GM23338 (cell line): ENCODE measurements around the gene OR1J2. TPM values are rescaled to one million over a fixed set of nuclear protein-coding genes. Genes with fewer than 3 reads are reported as not detected.

Experiments
- ATAC-seq: fragments of 200-7000 bp; cut with Tn5 transposase; 3 replicates; pipeline ENCODE4 v1.9.1; 2020
- DNase-seq: peaks from one replicate; pipeline ENCODE4 v3.0.0-alpha.2; 2015; ENCODE audit warnings: low spot score
- H2AFZ ChIP-seq: fragments of 200-600 bp; sonication (generic); 2 replicates; pipeline ENCODE4 v1.8.0; 2016; ENCODE audit warnings: antibody characterized with exemption, mild to moderate bottlenecking, moderate library complexity
- H3F3A ChIP-seq: fragments of 200-600 bp; sonication (generic); replicated peaks from 2 replicates; pipeline ENCODE4 v1.8.0; 2017; ENCODE audit warnings: antibody characterized with exemption, mixed run types, low read depth
- H3K27ac ChIP-seq: fragments of 200-600 bp; sonication (generic); 2 replicates; pipeline ENCODE4 v1.6.1; 2016; ENCODE audit warnings: low read depth
- H3K27me3 ChIP-seq: fragments of 200-600 bp; sonication (generic); 2 replicates; pipeline ENCODE4 v1.8.0; 2016; ENCODE audit warnings: mild to moderate bottlenecking, mixed run types, moderate library complexity; ENCODE audit not compliant: insufficient read depth
- H3K36me3 ChIP-seq: fragments of 200-600 bp; sonication (generic); 2 replicates; pipeline ENCODE4 v1.8.0; 2016; ENCODE audit warnings: mild to moderate bottlenecking; ENCODE audit not compliant: insufficient read depth
- H3K4me1 ChIP-seq: fragments of 200-600 bp; sonication (generic); 2 replicates; pipeline ENCODE4 v1.8.0; 2016; ENCODE audit warnings: mild to moderate bottlenecking, moderate library complexity; ENCODE audit not compliant: insufficient read depth
- H3K4me2 ChIP-seq: fragments of 200-600 bp; sonication (generic); 2 replicates; pipeline ENCODE4 v1.7.1; 2017; ENCODE audit warnings: mixed run types
- H3K4me3 ChIP-seq: fragments of 200-600 bp; sonication (generic); 2 replicates; pipeline ENCODE4 v1.6.1; 2016; ENCODE audit warnings: mixed run types
- H3K79me2 ChIP-seq: fragments of 200-600 bp; sonication (generic); replicated peaks from 2 replicates; pipeline ENCODE4 v1.8.0; 2017; ENCODE audit warnings: mild to moderate bottlenecking; ENCODE audit not compliant: insufficient read depth
- H3K9me2 ChIP-seq: fragments of 200-600 bp; sonication (generic); 2 replicates; pipeline ENCODE4 v1.8.0; 2017; ENCODE audit not compliant: insufficient read depth
- H4K20me1 ChIP-seq: fragments of 200-600 bp; sonication (generic); replicated peaks from 2 replicates; pipeline ENCODE4 v1.8.0; 2017; ENCODE audit warnings: mild to moderate bottlenecking; ENCODE audit not compliant: insufficient read depth
- H3K27ac Mint-ChIP-seq: 2 replicates; pipeline ENCODE4 v1.8.0; 2020; ENCODE audit warnings: inconsistent platforms, mild to moderate bottlenecking, moderate library complexity, mixed read lengths
- H3K27me3 Mint-ChIP-seq: 3 replicates; pipeline ENCODE4 v1.8.0; 2022; ENCODE audit warnings: low read depth, mild to moderate bottlenecking, moderate library complexity, mixed read lengths, inconsistent platforms; ENCODE audit not compliant: insufficient read depth, poor library complexity
- H3K36me3 Mint-ChIP-seq: 3 replicates; pipeline ENCODE4 v1.8.0; 2021; ENCODE audit warnings: low read depth, mild to moderate bottlenecking, inconsistent platforms, moderate library complexity, mixed read lengths
- H3K4me1 Mint-ChIP-seq: 3 replicates; pipeline ENCODE4 v1.8.0; 2020; ENCODE audit warnings: mild to moderate bottlenecking, inconsistent platforms, mixed read lengths
- H3K4me3 Mint-ChIP-seq: 3 replicates; pipeline ENCODE4 v1.8.0; 2021; ENCODE audit warnings: moderate library complexity, mild to moderate bottlenecking, inconsistent platforms, mixed read lengths
- H3K9me3 Mint-ChIP-seq: 3 replicates; pipeline ENCODE4 v1.8.0; 2020; ENCODE audit warnings: moderate library complexity, mild to moderate bottlenecking, inconsistent platforms, mixed read lengths
- EZH2phosphoT487 ChIP-seq: fragments of 200-600 bp; sonication (generic); IDR thresholded peaks from one replicate; pipeline ENCODE4 v1.8.1; 2018; ENCODE audit warnings: antibody characterized with exemption; ENCODE audit not compliant: unreplicated experiment
- JUNB ChIP-seq: IDR thresholded peaks from one replicate; pipeline ENCODE4 v1.6.1; 2016; ENCODE audit warnings: antibody characterized with exemption; ENCODE audit not compliant: unreplicated experiment
- POLR2AphosphoS5 ChIP-seq: IDR thresholded peaks from 2 replicates; pipeline ENCODE4 v1.6.1; 2016; ENCODE audit warnings: antibody characterized with exemption, low read depth
- polyA plus RNA-seq: library from polyadenylated mRNA; unstranded; fragments of >200 nt; fragmentation: Nextera tagmentation; extraction: Ambion mirVana; gene quantifications from 2 replicates; pipeline ENCODE4 v1.2.1, GENCODE V29; 2016
- total RNA-seq: library from RNA; depleted of rRNA; stranded (reverse); fragments of >200 nt; shearing (Covaris generic); gene quantifications from 2 replicates; pipeline ENCODE4 v1.2.3, GENCODE V29; 2014
- TF ChIP-seq, protein P1 (sequence below): IDR thresholded peaks from one replicate; pipeline ENCODE4 v1.6.1; 2018; ENCODE audit warnings: antibody characterized with exemption; ENCODE audit not compliant: unreplicated experiment
- TF ChIP-seq, protein P2 (sequence below), 2 experiments: fragments of 200-600 bp in 1 of 2; sonication (generic) in 1 of 2; conservative IDR thresholded peaks; 2 replicates each; pipeline versions ENCODE4 v1.5.1 to v1.6.1; 2016 to 2017; ENCODE audit warnings: antibody characterized with exemption in 2 of 2, low read depth in 2 of 2, mild to moderate bottlenecking in 2 of 2, moderate library complexity in 1 of 2
- TF ChIP-seq, protein P3 (sequence below): IDR thresholded peaks from 2 replicates; pipeline ENCODE4 v1.6.1; 2016; ENCODE audit warnings: antibody characterized with exemption
- TF ChIP-seq, protein P4 (sequence below): fragments of 250-450 bp; sonication (Bioruptor Pico); IDR thresholded peaks from 2 replicates; pipeline ENCODE4 v1.5.0; 2020; ENCODE audit warnings: mild to moderate bottlenecking, moderate library complexity

The OR1J2 gene
- total and polyA plus RNA-seq, 2 experiments from 2014 or later: not detected

DNA sequence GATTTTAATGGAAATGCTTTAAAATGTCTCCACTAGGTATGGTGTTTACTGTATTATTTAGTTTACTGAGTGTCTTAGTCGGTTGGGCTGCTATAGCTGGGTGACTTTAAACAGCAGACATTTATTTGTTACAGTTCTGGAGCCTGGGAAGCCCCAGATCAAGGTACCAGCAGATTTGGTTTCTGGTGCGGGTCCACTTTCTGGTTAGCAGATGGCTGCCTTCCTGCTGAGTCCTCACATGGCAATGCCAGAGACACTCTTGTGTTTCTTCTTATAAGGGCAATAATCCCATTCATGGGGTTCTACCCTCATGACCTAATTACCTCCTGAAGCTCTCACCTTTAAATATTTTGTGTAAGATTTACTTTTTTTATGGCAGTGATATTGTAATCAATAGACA lies 7.6 kb downstream of the OR1J2 start:
- no peaks in the 10 kb centered on the region for H3K4me1 Mint-ChIP-seq
- H3K36me3 ChIP-seq: no peaks in the 10 kb centered on the region
- H2AFZ ChIP-seq: no peak overlapping the region
- DNase-seq (no peak), ATAC-seq (no peak)
- H3F3A ChIP-seq: no peaks in the 10 kb centered on the region
- TF ChIP-seq POLR2AphosphoS5 (no peak), EZH2phosphoT487 (no peak)
- TF ChIP-seq, protein P1, sequence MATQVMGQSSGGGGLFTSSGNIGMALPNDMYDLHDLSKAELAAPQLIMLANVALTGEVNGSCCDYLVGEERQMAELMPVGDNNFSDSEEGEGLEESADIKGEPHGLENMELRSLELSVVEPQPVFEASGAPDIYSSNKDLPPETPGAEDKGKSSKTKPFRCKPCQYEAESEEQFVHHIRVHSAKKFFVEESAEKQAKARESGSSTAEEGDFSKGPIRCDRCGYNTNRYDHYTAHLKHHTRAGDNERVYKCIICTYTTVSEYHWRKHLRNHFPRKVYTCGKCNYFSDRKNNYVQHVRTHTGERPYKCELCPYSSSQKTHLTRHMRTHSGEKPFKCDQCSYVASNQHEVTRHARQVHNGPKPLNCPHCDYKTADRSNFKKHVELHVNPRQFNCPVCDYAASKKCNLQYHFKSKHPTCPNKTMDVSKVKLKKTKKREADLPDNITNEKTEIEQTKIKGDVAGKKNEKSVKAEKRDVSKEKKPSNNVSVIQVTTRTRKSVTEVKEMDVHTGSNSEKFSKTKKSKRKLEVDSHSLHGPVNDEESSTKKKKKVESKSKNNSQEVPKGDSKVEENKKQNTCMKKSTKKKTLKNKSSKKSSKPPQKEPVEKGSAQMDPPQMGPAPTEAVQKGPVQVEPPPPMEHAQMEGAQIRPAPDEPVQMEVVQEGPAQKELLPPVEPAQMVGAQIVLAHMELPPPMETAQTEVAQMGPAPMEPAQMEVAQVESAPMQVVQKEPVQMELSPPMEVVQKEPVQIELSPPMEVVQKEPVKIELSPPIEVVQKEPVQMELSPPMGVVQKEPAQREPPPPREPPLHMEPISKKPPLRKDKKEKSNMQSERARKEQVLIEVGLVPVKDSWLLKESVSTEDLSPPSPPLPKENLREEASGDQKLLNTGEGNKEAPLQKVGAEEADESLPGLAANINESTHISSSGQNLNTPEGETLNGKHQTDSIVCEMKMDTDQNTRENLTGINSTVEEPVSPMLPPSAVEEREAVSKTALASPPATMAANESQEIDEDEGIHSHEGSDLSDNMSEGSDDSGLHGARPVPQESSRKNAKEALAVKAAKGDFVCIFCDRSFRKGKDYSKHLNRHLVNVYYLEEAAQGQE: no peak
- TF ChIP-seq, protein P2, sequence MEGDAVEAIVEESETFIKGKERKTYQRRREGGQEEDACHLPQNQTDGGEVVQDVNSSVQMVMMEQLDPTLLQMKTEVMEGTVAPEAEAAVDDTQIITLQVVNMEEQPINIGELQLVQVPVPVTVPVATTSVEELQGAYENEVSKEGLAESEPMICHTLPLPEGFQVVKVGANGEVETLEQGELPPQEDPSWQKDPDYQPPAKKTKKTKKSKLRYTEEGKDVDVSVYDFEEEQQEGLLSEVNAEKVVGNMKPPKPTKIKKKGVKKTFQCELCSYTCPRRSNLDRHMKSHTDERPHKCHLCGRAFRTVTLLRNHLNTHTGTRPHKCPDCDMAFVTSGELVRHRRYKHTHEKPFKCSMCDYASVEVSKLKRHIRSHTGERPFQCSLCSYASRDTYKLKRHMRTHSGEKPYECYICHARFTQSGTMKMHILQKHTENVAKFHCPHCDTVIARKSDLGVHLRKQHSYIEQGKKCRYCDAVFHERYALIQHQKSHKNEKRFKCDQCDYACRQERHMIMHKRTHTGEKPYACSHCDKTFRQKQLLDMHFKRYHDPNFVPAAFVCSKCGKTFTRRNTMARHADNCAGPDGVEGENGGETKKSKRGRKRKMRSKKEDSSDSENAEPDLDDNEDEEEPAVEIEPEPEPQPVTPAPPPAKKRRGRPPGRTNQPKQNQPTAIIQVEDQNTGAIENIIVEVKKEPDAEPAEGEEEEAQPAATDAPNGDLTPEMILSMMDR (conservative IDR thresholded peaks at IDR 0.05; ENCODE audit: low read depth in 2 of 2): no peak
- TF ChIP-seq, protein P3, sequence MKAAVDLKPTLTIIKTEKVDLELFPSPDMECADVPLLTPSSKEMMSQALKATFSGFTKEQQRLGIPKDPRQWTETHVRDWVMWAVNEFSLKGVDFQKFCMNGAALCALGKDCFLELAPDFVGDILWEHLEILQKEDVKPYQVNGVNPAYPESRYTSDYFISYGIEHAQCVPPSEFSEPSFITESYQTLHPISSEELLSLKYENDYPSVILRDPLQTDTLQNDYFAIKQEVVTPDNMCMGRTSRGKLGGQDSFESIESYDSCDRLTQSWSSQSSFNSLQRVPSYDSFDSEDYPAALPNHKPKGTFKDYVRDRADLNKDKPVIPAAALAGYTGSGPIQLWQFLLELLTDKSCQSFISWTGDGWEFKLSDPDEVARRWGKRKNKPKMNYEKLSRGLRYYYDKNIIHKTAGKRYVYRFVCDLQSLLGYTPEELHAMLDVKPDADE: no peak
- no peaks in the 10 kb centered on the region for H3K79me2 ChIP-seq
- no peaks in the 10 kb centered on the region; the same call in 2 of the 3 replicates for H3K36me3 Mint-ChIP-seq
- H3K4me2 ChIP-seq: no peak overlapping the region
- no peak overlapping the region for H3K27ac ChIP-seq
- H3K27me3 ChIP-seq: peaks cover 7% of the 10 kb centered on the region; the same call in 1 of the 2 replicates
- H3K9me3 Mint-ChIP-seq: peaks cover 34% of the 10 kb centered on the region
- no peaks in the 10 kb centered on the region for H3K4me1 ChIP-seq
- no peaks in the 10 kb centered on the region for H3K27me3 Mint-ChIP-seq
- H4K20me1 ChIP-seq: no peaks in the 10 kb centered on the region
- H3K27ac Mint-ChIP-seq: no peak overlapping the region
- no peak overlapping the region for H3K4me3 Mint-ChIP-seq
- no peak overlapping the region for H3K4me3 ChIP-seq
- no peaks in the 10 kb centered on the region for H3K9me2 ChIP-seq

DNA sequence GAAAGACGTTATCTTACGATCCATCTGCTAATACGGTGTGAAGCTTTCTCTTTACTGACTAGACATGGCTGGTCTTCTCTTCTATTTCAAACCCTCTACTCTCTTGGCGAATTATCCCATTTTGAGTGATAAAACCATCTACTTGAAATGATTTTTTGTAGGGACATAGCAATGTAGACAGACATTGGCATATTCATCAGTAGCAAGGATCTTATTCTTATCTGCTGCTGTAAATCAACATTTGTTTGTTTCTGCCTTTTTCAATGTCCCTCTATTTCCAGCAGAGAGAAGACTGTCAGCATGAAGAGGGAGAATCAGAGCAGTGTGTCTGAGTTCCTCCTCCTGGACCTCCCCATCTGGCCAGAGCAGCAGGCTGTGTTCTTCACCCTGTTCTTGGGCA lies 8.2 kb downstream of the OR1J2 start, which contains the start of gene OR1J4:
Gene OR1J4, plus strand, starts transcription at position 301 of the 400 bp plus-strand sequence. Its CDS starts 0 bp downstream, at position 301.
- no peaks in the 10 kb centered on the region; the same call in 2 of the 3 replicates for H3K36me3 Mint-ChIP-seq
- Histone ChIP-seq H3K4me1 (no peaks in the 10 kb centered on the region), H4K20me1 (no peaks in the 10 kb centered on the region), H3K4me3 (no peak within 1 kb of the TSS), H3K79me2 (no peaks in the 10 kb centered on the region), H3K36me3 (no peaks in the 10 kb centered on the region; the same call in 1 of the 2 replicates), H3K27me3 (peaks cover 7% of the 10 kb centered on the region; the same call in 1 of the 2 replicates), H3K9me2 (no peaks in the 10 kb centered on the region), H2AFZ (no peak within 1 kb of the TSS), H3K27ac (no peak within 1 kb of the TSS), H3K4me2 (no peak within 1 kb of the TSS), H3F3A (no peaks in the 10 kb centered on the region)
- H3K4me1 Mint-ChIP-seq: no peaks in the 10 kb centered on the region
- no peak within 1 kb of the TSS for H3K4me3 Mint-ChIP-seq
- no peaks in the 10 kb centered on the region for H3K27me3 Mint-ChIP-seq
- DNase-seq (no peak), ATAC-seq (no peak)
- H3K9me3 Mint-ChIP-seq: peaks cover 34% of the 10 kb centered on the region
- no peak within 1 kb of the TSS for H3K27ac Mint-ChIP-seq
- TF ChIP-seq EZH2phosphoT487: no peak
- TF ChIP-seq, protein P4, sequence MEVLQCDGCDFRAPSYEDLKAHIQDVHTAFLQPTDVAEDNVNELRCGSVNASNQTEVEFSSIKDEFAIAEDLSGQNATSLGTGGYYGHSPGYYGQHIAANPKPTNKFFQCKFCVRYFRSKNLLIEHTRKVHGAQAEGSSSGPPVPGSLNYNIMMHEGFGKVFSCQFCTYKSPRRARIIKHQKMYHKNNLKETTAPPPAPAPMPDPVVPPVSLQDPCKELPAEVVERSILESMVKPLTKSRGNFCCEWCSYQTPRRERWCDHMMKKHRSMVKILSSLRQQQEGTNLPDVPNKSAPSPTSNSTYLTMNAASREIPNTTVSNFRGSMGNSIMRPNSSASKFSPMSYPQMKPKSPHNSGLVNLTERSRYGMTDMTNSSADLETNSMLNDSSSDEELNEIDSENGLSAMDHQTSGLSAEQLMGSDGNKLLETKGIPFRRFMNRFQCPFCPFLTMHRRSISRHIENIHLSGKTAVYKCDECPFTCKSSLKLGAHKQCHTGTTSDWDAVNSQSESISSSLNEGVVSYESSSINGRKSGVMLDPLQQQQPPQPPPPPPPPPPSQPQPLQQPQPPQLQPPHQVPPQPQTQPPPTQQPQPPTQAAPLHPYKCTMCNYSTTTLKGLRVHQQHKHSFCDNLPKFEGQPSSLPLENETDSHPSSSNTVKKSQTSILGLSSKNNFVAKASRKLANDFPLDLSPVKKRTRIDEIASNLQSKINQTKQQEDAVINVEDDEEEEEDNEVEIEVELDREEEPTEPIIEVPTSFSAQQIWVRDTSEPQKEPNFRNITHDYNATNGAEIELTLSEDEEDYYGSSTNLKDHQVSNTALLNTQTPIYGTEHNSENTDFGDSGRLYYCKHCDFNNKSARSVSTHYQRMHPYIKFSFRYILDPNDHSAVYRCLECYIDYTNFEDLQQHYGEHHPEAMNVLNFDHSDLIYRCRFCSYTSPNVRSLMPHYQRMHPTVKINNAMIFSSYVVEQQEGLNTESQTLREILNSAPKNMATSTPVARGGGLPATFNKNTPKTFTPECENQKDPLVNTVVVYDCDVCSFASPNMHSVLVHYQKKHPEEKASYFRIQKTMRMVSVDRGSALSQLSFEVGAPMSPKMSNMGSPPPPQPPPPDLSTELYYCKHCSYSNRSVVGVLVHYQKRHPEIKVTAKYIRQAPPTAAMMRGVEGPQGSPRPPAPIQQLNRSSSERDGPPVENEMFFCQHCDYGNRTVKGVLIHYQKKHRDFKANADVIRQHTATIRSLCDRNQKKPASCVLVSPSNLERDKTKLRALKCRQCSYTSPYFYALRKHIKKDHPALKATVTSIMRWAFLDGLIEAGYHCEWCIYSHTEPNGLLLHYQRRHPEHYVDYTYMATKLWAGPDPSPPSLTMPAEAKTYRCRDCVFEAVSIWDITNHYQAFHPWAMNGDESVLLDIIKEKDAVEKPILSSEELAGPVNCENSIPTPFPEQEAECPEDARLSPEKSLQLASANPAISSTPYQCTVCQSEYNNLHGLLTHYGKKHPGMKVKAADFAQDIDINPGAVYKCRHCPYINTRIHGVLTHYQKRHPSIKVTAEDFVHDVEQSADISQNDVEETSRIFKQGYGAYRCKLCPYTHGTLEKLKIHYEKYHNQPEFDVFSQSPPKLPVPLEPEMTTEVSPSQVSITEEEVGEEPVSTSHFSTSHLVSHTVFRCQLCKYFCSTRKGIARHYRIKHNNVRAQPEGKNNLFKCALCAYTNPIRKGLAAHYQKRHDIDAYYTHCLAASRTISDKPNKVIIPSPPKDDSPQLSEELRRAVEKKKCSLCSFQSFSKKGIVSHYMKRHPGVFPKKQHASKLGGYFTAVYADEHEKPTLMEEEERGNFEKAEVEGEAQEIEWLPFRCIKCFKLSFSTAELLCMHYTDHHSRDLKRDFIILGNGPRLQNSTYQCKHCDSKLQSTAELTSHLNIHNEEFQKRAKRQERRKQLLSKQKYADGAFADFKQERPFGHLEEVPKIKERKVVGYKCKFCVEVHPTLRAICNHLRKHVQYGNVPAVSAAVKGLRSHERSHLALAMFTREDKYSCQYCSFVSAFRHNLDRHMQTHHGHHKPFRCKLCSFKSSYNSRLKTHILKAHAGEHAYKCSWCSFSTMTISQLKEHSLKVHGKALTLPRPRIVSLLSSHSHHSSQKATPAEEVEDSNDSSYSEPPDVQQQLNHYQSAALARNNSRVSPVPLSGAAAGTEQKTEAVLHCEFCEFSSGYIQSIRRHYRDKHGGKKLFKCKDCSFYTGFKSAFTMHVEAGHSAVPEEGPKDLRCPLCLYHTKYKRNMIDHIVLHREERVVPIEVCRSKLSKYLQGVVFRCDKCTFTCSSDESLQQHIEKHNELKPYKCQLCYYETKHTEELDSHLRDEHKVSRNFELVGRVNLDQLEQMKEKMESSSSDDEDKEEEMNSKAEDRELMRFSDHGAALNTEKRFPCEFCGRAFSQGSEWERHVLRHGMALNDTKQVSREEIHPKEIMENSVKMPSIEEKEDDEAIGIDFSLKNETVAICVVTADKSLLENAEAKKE (CRISPR knock-in tag): no peak
- no peak for TF ChIP-seq JUNB
